ENCODE data around the gene THBS1. TPM values are rescaled to one million over a fixed set of nuclear protein-coding genes. Genes with fewer than 3 reads are reported as not detected.

Gene THBS1
- polyA plus RNA-seq, 12 donors, result 36.7 to 187 (median 66.9) TPM

- no peak for DNase-seq
Measured at GRCh38 chr15:39602143-39602542, 21.3 kb downstream of the THBS1 start.

- DNase-seq, result no peak
Measured at GRCh38 chr15:39605146-39605545, 24.3 kb downstream of the THBS1 start.

GRCh38 chr15:39608185-39609139, 27.6 kb downstream of the THBS1 start:
- no peak for DNase-seq

GRCh38 chr15:39609166-39609916, 28.5 kb downstream of the THBS1 start:
- no peak for DNase-seq

GRCh38 chr15:39610665-39611064, 29.8 kb downstream of the THBS1 start:
- DNase-seq, result no peak

GRCh38 chr15:39613271-39613670, 32.4 kb downstream of the THBS1 start:
- DNase-seq, result no peak

GRCh38 chr15:39613861-39614260, 33.0 kb downstream of the THBS1 start:
- DNase-seq, result no peak

- no peak for DNase-seq
Measured at GRCh38 chr15:39616731-39617455, 36.0 kb downstream of the THBS1 start.

GRCh38 chr15:39618063-39618823, 37.4 kb downstream of the THBS1 start:
- no peak for DNase-seq

- DNase-seq, result no peak
Measured at GRCh38 chr15:39621210-39621609, 40.3 kb downstream of the THBS1 start.

GRCh38 chr15:39621976-39622375, 41.1 kb downstream of the THBS1 start:
- peak; percentile 37 for DNase-seq

GRCh38 chr15:39622660-39623516, 42.0 kb downstream of the THBS1 start:
- no peak for DNase-seq

- DNase-seq, result no peak
Measured at GRCh38 chr15:39623529-39623931, 42.7 kb downstream of the THBS1 start.

GRCh38 chr15:39624806-39625205, 43.9 kb downstream of the THBS1 start:
- DNase-seq, result no peak

GRCh38 chr15:39625451-39625850, 44.6 kb downstream of the THBS1 start:
- DNase-seq, result no peak

GRCh38 chr15:39625856-39626255, 45.0 kb downstream of the THBS1 start:
- DNase-seq, result no peak

- DNase-seq, result no peak
Measured at GRCh38 chr15:39627451-39628143, 46.7 kb downstream of the THBS1 start.

- no peak for DNase-seq
Measured at GRCh38 chr15:39628144-39628508, 47.2 kb downstream of the THBS1 start.

GRCh38 chr15:39628546-39629257, 47.8 kb downstream of the THBS1 start:
- no peak for DNase-seq
